ENCODE results near the gene STIMATE. TPM values are rescaled to one million over a fixed set of nuclear protein-coding genes. Genes with fewer than 3 reads are reported as not detected.

The STIMATE gene
- total and polyA plus RNA-seq, 2 of the 4 experiments (the other 2 are of a cell fraction): 10.6 to 17.8 TPM

DNA sequence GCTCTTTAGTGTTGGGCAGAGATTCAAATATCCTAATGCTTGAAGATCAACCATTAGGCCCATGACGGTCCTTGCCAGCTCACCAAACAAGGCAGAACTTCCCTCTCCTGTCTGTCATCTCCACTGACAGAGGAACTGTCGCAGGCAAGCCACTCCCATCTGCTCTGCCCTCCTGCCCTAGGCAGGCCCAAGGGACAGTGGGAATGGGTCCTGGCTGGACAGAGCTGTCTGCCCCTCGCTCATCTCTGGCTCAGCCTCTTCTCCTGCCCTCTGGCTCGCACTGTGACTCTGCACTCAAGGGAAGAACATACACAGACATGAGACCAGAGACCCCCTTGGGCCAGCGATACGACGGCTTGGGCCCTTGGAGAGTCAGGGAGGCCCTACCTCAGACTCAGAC lies 54.9 kb downstream of the STIMATE start:
- Histone ChIP-seq H2BK120ac (ENCODE audit: low read depth, low read length) (no peak overlapping the region), H3K27me3 (ENCODE audit: control insufficient read depth, insufficient read depth, low read length) (no peaks in the 10 kb centered on the region), H3K79me1 (ENCODE audit: low read depth in 1 of 2, low read length in 2 of 2) (no peaks in the 10 kb centered on the region; a peak in 1 of 4 replicates), H3K4me3 (ENCODE audit: insufficient read depth, low read depth, low read length) (no peak overlapping the region), H3K9me1 (ENCODE audit: insufficient read depth, low read length) (peaks cover 7% of the 10 kb centered on the region; the same call in 1 of the 2 replicates), H2AK5ac (ENCODE audit: low read depth, low read length) (no peak overlapping the region), H2BK20ac (ENCODE audit: low read depth, low read length) (no peak overlapping the region), H3K4ac (ENCODE audit: low read depth, low read length) (no peak overlapping the region), H3K36me3 (ENCODE audit: control insufficient read depth, insufficient read depth, low read length) (peaks cover 15% of the 10 kb centered on the region; the same call in 1 of the 2 replicates), H3K9me3 (ENCODE audit: control insufficient read depth, insufficient read depth, low read length) (no peaks in the 10 kb centered on the region), H3K14ac (replicated peaks; ENCODE audit: low read depth, low read length) (no peak overlapping the region), H3K27ac (ENCODE audit: insufficient read depth, low read length) (no peak overlapping the region), H2AFZ (replicated peaks; ENCODE audit: low read length, poor library complexity) (no peak overlapping the region), H3K56ac (ENCODE audit: extremely low read depth, insufficient read depth, low read length) (no peak overlapping the region), H4K91ac (ENCODE audit: insufficient read depth, low read depth, low read length) (no peak overlapping the region), H2AK9ac (replicated peaks; ENCODE audit: low read depth, low read length, poor library complexity) (no peak overlapping the region), H3K4me2 (ENCODE audit: low read depth, low read length) (no peak overlapping the region), H2BK15ac (ENCODE audit: low read depth, low read length) (no peak overlapping the region), H3K18ac (ENCODE audit: low read depth, low read length) (no peak overlapping the region), H4K5ac (ENCODE audit: low read depth, low read length) (no peak overlapping the region), H3K4me1 (ENCODE audit: control insufficient read depth, insufficient read depth, low read length) (peaks cover 4% of the 10 kb centered on the region; the same call in 1 of the 2 replicates), H3K9ac (ENCODE audit: low read depth, low read length) (no peak overlapping the region), H4K8ac (ENCODE audit: low read depth in 2 of 2, low read length in 2 of 2) (no peak overlapping the region), H2BK5ac (ENCODE audit: low read depth, low read length, poor library complexity, severe bottlenecking) (no peak overlapping the region), H4K20me1 (ENCODE audit: insufficient read depth, low read length) (no peaks in the 10 kb centered on the region; the same call in 1 of the 2 replicates), H3K23ac (ENCODE audit: low read depth, low read length) (no peak overlapping the region)
- CTCF ChIA-PET: no interaction called here
- BruUV-seq (replicated peaks): no TSS peak
- dilution Hi-C loops (cut with HindIII; ENCODE audit: low sequenced_read_pairs, unreplicated experiment): no loop called here
- no peak for TF ChIP-seq RCOR1 (IDR thresholded peaks at IDR 0.05; ENCODE audit: insufficient replicate concordance, low read length)
- ATAC-seq (ENCODE audit: low read depth): no peak
- in situ Hi-C loops (cut with MboI; ENCODE audit: low sequenced_read_pairs): no loop called here
- POLR2A ChIA-PET (ENCODE audit: unreplicated experiment): no interaction called here
- no peak for DNase-seq
- 88% methylated on average over 3 of the region's 7 CpGs; no CpG with 5 or more reads in 1 of the 2 experiments for WGBS, 2 experiments (ENCODE audit: extremely low coverage in 2 of 2, insufficient read length in 1 of 2)
- intact Hi-C loops (cut with micrococcal nuclease): no loop called here

All from IMR-90 (cell line).